A549 (cell line): ENCODE measurements around the gene HDGF. TPM values are rescaled to one million over a fixed set of nuclear protein-coding genes. Genes with fewer than 3 reads are reported as not detected.
A peak's percentile ranks its signal among the peaks of the same experiment; 100 is the strongest.

Source experiments
- ATAC-seq, 2 experiments: fragments of 200-7000 bp in 1 of 2; fragments of >200 bp in 1 of 2; cut with Nextera tagmentation in 1 of 2; cut with Tn5 transposase in 1 of 2; 3 replicates each; pipeline versions ENCODE4 v1.8.0 to v1.9.1; 2018 to 2020; ENCODE audit warnings: mild to moderate bottlenecking in 1 of 2, moderate library complexity in 1 of 2
- CTCF ChIA-PET: fragments of 300-600 bp; sonication (Branson Sonifier 250); formaldehyde crosslinking; extraction: SDS; loops from one replicate; lab custom pipeline; 2021; ENCODE audit warnings: antibody characterized with exemption, inconsistent platforms; lab: Yijun Ruan, JAX
- POLR2A ChIA-PET: fragments of 350-600 bp; formaldehyde crosslinking; extraction: SDS; loops from one replicate; lab custom pipeline; 2021; ENCODE audit warnings: antibody characterized with exemption, inconsistent platforms; lab: Yijun Ruan, JAX
- DNase-seq, 2 experiments: peaks; one replicate each; pipeline versions ENCODE4 v3.0.0 to v3.0.0-alpha.2; 2011 to 2016; ENCODE audit warnings: low read depth in 1 of 2, low spot score in 1 of 2
- FAIRE-seq: peaks from 2 replicates; lab custom pipeline; 2011; peaks lifted over from hg19 to GRCh38; lab: Jason Lieb, UNC
- H3K27ac ChIP-seq, 2 experiments: fragments of >200 bp; sonication (Bioruptor Twin); formaldehyde crosslinking; 3 replicates each; pipeline ENCODE4 v1.5.1; 2016 to 2017
- H3K4me1 ChIP-seq: fragments of >200 bp; sonication (Bioruptor Twin); formaldehyde crosslinking; 3 replicates; pipeline ENCODE4 v1.6.1; 2016
- H3K4me2 ChIP-seq: fragments of >200 bp; sonication (Bioruptor Twin); formaldehyde crosslinking; 3 replicates; pipeline ENCODE4 v1.6.1; 2016
- H3K4me3 ChIP-seq: fragments of >200 bp; sonication (Bioruptor Twin); formaldehyde crosslinking; 3 replicates; pipeline ENCODE4 v1.5.1; 2016
- H3K9me3 ChIP-seq: fragments of >200 bp; sonication (Bioruptor Twin); formaldehyde crosslinking; 3 replicates; pipeline ENCODE4 v1.6.1; 2016
- BCL3 ChIP-seq: fragments of >200 bp; sonication (Bioruptor Twin); formaldehyde crosslinking; IDR thresholded peaks from 3 replicates; pipeline ENCODE4 v1.6.1; 2016
- BHLHE40 ChIP-seq: IDR thresholded peaks from 2 replicates; pipeline ENCODE4 v1.6.1; 2012; ENCODE audit warnings: low read depth, low read length, inconsistent platforms
- CBX2 ChIP-seq: fragments of 200-600 bp; sonication (generic); IDR thresholded peaks from 2 replicates; pipeline ENCODE4 v1.6.1; 2016; ENCODE audit warnings: low read depth, mild to moderate bottlenecking, borderline replicate concordance
- EHMT2 ChIP-seq: fragments of 200-600 bp; sonication (generic); IDR thresholded peaks from 2 replicates; pipeline ENCODE4 v1.6.1; 2016; ENCODE audit warnings: antibody characterized with exemption, low read depth, mild to moderate bottlenecking, moderate library complexity
- EP300 ChIP-seq, 2 experiments: fragments of >200 bp; sonication (Bioruptor Twin); formaldehyde crosslinking; IDR thresholded peaks; 2 replicates in 1 of 2; 3 replicates in 1 of 2; pipeline ENCODE4 v1.6.1; 2016 to 2017
- FOSL2 ChIP-seq, 2 experiments: fragments of 450-650 bp in 1 of 2; fragments of >200 bp in 1 of 2; sonication (Bioruptor Twin) in 1 of 2; formaldehyde crosslinking; IDR thresholded peaks; 2 replicates each; pipeline versions ENCODE4 v1.5.0 to v1.6.1; 2016 to 2020; ENCODE audit warnings: mild to moderate bottlenecking in 1 of 2, moderate library complexity in 1 of 2
- GATA3 ChIP-seq: IDR thresholded peaks from 2 replicates; pipeline ENCODE4 v1.6.1; 2012; ENCODE audit warnings: borderline replicate concordance
- HDAC2 ChIP-seq: fragments of 200-600 bp; sonication (generic); IDR thresholded peaks from 2 replicates; pipeline ENCODE4 v1.6.1; 2016
- HEYL ChIP-seq: fragments of 250-450 bp; sonication (Bioruptor Pico); IDR thresholded peaks from 2 replicates; pipeline ENCODE4 v1.8.0; 2021; ENCODE audit warnings: mild to moderate bottlenecking, moderate library complexity
- HOXA7 ChIP-seq: fragments of 250-450 bp; sonication (Bioruptor Pico); IDR thresholded peaks from 2 replicates; pipeline ENCODE4 v1.5.0; 2020; ENCODE audit warnings: mild to moderate bottlenecking, moderate library complexity
- HOXB13 ChIP-seq: fragments of 250-450 bp; sonication (Bioruptor Pico); IDR thresholded peaks from 2 replicates; pipeline ENCODE4 v1.5.0; 2020; ENCODE audit warnings: low read depth, mild to moderate bottlenecking, moderate library complexity
- JUNB ChIP-seq: fragments of >200 bp; sonication (Bioruptor Twin); formaldehyde crosslinking; IDR thresholded peaks from 2 replicates; pipeline ENCODE4 v1.6.1; 2016
- KDM1A ChIP-seq: fragments of 200-600 bp; sonication (generic); IDR thresholded peaks from 2 replicates; pipeline ENCODE4 v1.6.1; 2016; ENCODE audit warnings: low read depth, mild to moderate bottlenecking
- MYC ChIP-seq: IDR thresholded peaks from 2 replicates; pipeline ENCODE4 v1.6.1; 2012; ENCODE audit warnings: mild to moderate bottlenecking, inconsistent platforms, low read length, improper control_type of control experiment, borderline replicate concordance
- PHF8 ChIP-seq: fragments of 200-600 bp; sonication (generic); IDR thresholded peaks from 2 replicates; pipeline ENCODE4 v1.6.1; 2016; ENCODE audit warnings: low read depth, mild to moderate bottlenecking, antibody characterized with exemption, moderate library complexity, borderline replicate concordance
- POLR2A ChIP-seq: IDR thresholded peaks from 2 replicates; pipeline ENCODE4 v1.6.1; 2012; ENCODE audit warnings: mild to moderate bottlenecking, low read length
- RAD21 ChIP-seq, 2 experiments: fragments of >200 bp in 1 of 2; sonication (Bioruptor Twin) in 1 of 2; formaldehyde crosslinking in 1 of 2; IDR thresholded peaks in 1 of 2; conservative IDR thresholded peaks in 1 of 2; 2 replicates in 1 of 2; 3 replicates in 1 of 2; pipeline ENCODE4 v1.6.1; 2012 to 2018; ENCODE audit warnings: inconsistent platforms in 1 of 2
- RARB ChIP-seq: fragments of 250-450 bp; sonication (Bioruptor Pico); IDR thresholded peaks from 2 replicates; pipeline ENCODE4 v1.8.0; 2021; ENCODE audit warnings: mild to moderate bottlenecking, moderate library complexity
- REST ChIP-seq: fragments of 200-600 bp; sonication (generic); IDR thresholded peaks from 2 replicates; pipeline ENCODE4 v1.6.1; 2016; ENCODE audit warnings: antibody characterized with exemption, mild to moderate bottlenecking, moderate library complexity
- TFCP2L1 ChIP-seq: fragments of 250-450 bp; sonication (Bioruptor Pico); IDR thresholded peaks from 2 replicates; pipeline ENCODE4 v1.5.0; 2021; ENCODE audit warnings: mild to moderate bottlenecking
- ZFP36 ChIP-seq: fragments of 450-650 bp; IDR thresholded peaks from 2 replicates; pipeline ENCODE4 v1.6.1; 2014; ENCODE audit warnings: borderline replicate concordance; ENCODE audit not compliant: partially characterized antibody
- ZSCAN20 ChIP-seq: fragments of 250-450 bp; sonication (Bioruptor Pico); IDR thresholded peaks from 2 replicates; pipeline ENCODE4 v1.8.0; 2022; ENCODE audit warnings: mild to moderate bottlenecking, moderate library complexity
- WGBS: methylation state at CpG from one replicate; pipeline ENCODE4 v1.1.6; 2017; ENCODE audit errors: missing lambda C conversion rate; 5-methylcytosine and 5-hydroxymethylcytosine counted together
- polyA plus RNA-seq, 4 experiments: library from polyadenylated mRNA; depleted of rRNA in 3 of 4; stranded (reverse); fragments of >200 nt; fragmentation: RNase III in 1 of 4; extraction: RNeasy Plus Mini Kit Qiagen cat#74134 plus additional on column Dnase treatment in 1 of 4; gene quantifications; 2 replicates in 3 of 4; 3 replicates in 1 of 4; pipeline ENCODE4 v1.2.3, GENCODE V29; 2011 to 2017
- TF ChIP-seq, protein P1 (sequence below): fragments of 150-350 bp; IDR thresholded peaks from 2 replicates; pipeline ENCODE4 v1.6.1; 2014; ENCODE audit warnings: low read depth, mild to moderate bottlenecking, low read length
- TF ChIP-seq, protein P2 (sequence below): IDR thresholded peaks from 2 replicates; pipeline ENCODE4 v1.6.1; 2012
- TF ChIP-seq, protein P3 (sequence below): IDR thresholded peaks from 2 replicates; pipeline ENCODE4 v1.6.1; 2012; ENCODE audit warnings: low read depth, borderline replicate concordance
- TF ChIP-seq, protein P4 (sequence below): IDR thresholded peaks from 2 replicates; pipeline ENCODE4 v1.6.1; 2012

The HDGF gene
- polyA plus RNA-seq, 2 of the 4 experiments (the other 2 are of a cell fraction), result 299 to 428 TPM

GRCh38 chr1:156709757-156710489 is 41.6 kb downstream of the HDGF start (continued):
- TF ChIP-seq, protein P1, sequence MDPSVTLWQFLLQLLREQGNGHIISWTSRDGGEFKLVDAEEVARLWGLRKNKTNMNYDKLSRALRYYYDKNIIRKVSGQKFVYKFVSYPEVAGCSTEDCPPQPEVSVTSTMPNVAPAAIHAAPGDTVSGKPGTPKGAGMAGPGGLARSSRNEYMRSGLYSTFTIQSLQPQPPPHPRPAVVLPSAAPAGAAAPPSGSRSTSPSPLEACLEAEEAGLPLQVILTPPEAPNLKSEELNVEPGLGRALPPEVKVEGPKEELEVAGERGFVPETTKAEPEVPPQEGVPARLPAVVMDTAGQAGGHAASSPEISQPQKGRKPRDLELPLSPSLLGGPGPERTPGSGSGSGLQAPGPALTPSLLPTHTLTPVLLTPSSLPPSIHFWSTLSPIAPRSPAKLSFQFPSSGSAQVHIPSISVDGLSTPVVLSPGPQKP, result no peak
- no peak for TF ChIP-seq EHMT2
- TF ChIP-seq, protein P2, sequence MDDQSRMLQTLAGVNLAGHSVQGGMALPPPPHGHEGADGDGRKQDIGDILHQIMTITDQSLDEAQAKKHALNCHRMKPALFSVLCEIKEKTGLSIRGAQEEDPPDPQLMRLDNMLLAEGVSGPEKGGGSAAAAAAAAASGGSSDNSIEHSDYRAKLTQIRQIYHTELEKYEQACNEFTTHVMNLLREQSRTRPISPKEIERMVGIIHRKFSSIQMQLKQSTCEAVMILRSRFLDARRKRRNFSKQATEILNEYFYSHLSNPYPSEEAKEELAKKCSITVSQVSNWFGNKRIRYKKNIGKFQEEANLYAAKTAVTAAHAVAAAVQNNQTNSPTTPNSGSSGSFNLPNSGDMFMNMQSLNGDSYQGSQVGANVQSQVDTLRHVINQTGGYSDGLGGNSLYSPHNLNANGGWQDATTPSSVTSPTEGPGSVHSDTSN, result no peak
- TF ChIP-seq HEYL, result no peak
- TF ChIP-seq MYC, result no peak

DNA sequence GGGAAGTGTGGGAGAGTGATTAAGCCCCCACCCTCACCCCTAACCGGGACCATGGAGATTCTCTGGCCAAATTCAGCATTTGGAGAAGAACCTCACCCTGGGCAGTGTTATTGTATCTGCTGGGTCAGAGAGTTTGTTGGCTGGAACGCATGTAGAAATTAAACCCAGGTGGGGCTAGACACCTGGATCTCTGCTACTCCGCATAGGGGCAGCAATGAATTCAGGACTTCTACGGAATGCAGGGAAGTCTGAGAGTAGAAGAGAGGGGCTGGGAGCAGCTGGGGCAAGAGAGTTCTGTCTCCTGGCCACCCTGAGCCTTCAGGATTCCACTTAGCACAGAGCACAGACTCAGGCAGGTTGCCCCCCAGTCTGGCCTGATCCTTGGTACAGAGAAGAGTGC is 42.4 kb downstream of the HDGF start:
- no peak for TF ChIP-seq HOXA7 (CRISPR knock-in tag)
- no peak for TF ChIP-seq POLR2A
- TF ChIP-seq ZSCAN20, result no peak
- TF ChIP-seq BCL3, result no peak
- TF ChIP-seq GATA3, result no peak
- no peak for TF ChIP-seq MYC
- TF ChIP-seq CBX2, result no peak
- no peak for TF ChIP-seq EP300 (IDR thresholded peaks at IDR 0.05)
- TF ChIP-seq, protein P3, sequence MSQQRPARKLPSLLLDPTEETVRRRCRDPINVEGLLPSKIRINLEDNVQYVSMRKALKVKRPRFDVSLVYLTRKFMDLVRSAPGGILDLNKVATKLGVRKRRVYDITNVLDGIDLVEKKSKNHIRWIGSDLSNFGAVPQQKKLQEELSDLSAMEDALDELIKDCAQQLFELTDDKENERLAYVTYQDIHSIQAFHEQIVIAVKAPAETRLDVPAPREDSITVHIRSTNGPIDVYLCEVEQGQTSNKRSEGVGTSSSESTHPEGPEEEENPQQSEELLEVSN, result no peak
- TF ChIP-seq FOSL2 (IDR thresholded peaks at IDR 0.05), result no peak
- TF ChIP-seq FOSL2 (CRISPR knock-in tag; IDR thresholded peaks at IDR 0.05), result no peak
- TF ChIP-seq, protein P4, sequence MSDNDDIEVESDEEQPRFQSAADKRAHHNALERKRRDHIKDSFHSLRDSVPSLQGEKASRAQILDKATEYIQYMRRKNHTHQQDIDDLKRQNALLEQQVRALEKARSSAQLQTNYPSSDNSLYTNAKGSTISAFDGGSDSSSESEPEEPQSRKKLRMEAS, result no peak
- no peak for TF ChIP-seq PHF8
- Histone ChIP-seq H3K4me3 (no peak overlapping the region), H3K27ac (0 out of 6 replicates have a peak overlapping the region, but pooled peaks of 1 of the 2 experiments have one; percentile 51), H3K4me2 (no peak overlapping the region; the same call in 2 of the 3 replicates), H3K9me3 (no peaks in the 10 kb centered on the region), H3K4me1 (peaks cover 77% of the 10 kb centered on the region)
- ChIA-PET CTCF (interaction anchor here (12.8 to 52.1 kb wide), 3 partner anchors 8 to 82 kb away, joined by 93 to 2258 read pairs (median 2258); partner anchors contain the start of genes CRABP2, ISG20L2, METTL25B and NES), POLR2A (interaction anchor here (1.1 kb wide), 1 partner anchor 19 kb away, joined by 4 read pairs; the partner anchor contains the start of gene METTL25B)
- no peak for FAIRE-seq
- WGBS, result 86% methylated on average over 4 of the region's 4 CpGs
- no peak for DNase-seq
- ATAC-seq, result no peak

DNA sequence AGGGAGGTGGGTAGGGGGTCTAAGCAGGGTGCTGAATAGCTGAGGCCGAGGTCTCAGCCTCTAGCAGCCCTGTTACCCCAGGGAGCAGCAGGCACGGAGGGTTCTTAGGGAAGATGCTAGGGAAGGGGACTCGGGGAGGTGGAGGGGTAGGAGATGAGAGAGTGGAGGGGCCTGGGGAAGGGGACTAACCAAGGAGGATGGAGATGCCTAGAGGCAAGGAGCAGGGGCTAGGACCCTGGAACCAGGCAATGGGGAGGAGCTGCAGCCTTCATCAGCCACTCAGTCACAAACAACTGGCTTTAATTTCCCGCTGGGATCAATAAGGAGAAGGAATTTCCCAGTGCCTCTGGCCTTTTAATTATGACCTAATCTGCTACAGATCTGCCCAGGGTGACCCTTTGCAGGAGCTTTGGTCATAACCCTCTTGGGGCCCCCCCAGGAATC is 43.2 kb downstream of the HDGF start:
- DNase-seq (no peak), ATAC-seq (no peak), FAIRE-seq (no peak)
- H3K4me2 ChIP-seq, result no peak overlapping the region
- no peaks in the 10 kb centered on the region for H3K9me3 ChIP-seq
- WGBS, result 86% methylated on average over 4 of the region's 4 CpGs
- H3K4me1 ChIP-seq, result peaks cover 76% of the 10 kb centered on the region
- ChIA-PET CTCF (interaction anchor here (12.8 to 52.1 kb wide), 3 partner anchors 8 to 82 kb away, joined by 93 to 2258 read pairs (median 2258); partner anchors contain the start of genes CRABP2, ISG20L2, METTL25B and NES), POLR2A (interaction anchor here (1.1 kb wide), 1 partner anchor 20 kb away, joined by 4 read pairs; the partner anchor contains the start of gene METTL25B)
- H3K27ac ChIP-seq, result no peak overlapping the region
- H3K4me3 ChIP-seq, result no peak overlapping the region
- TF ChIP-seq KDM1A (no peak), RAD21 (conservative IDR thresholded peaks at IDR 0.05 in 1 of 2, IDR thresholded peaks at IDR 0.05 in 1 of 2) (no peak), HOXB13 (CRISPR knock-in tag) (no peak), ZFP36 (no peak), REST (no peak), ZSCAN20 (no peak), EP300 (IDR thresholded peaks at IDR 0.05) (no peak), RARB (CRISPR knock-in tag) (no peak), HDAC2 (no peak), JUNB (no peak), TFCP2L1 (no peak), BHLHE40 (no peak)
- TF ChIP-seq, protein P3, result no peak
